Measurements from ENCODE around the gene CIPC. TPM values are rescaled to one million over a fixed set of nuclear protein-coding genes. Genes with fewer than 3 reads are reported as not detected.

Gene CIPC
- total and polyA plus RNA-seq, 9 of the 15 experiments (the other 6 are each of a cell fraction or from before 2014, with no cell fraction given), result 5.0 to 16.9 (median 10.7) TPM

DNA sequence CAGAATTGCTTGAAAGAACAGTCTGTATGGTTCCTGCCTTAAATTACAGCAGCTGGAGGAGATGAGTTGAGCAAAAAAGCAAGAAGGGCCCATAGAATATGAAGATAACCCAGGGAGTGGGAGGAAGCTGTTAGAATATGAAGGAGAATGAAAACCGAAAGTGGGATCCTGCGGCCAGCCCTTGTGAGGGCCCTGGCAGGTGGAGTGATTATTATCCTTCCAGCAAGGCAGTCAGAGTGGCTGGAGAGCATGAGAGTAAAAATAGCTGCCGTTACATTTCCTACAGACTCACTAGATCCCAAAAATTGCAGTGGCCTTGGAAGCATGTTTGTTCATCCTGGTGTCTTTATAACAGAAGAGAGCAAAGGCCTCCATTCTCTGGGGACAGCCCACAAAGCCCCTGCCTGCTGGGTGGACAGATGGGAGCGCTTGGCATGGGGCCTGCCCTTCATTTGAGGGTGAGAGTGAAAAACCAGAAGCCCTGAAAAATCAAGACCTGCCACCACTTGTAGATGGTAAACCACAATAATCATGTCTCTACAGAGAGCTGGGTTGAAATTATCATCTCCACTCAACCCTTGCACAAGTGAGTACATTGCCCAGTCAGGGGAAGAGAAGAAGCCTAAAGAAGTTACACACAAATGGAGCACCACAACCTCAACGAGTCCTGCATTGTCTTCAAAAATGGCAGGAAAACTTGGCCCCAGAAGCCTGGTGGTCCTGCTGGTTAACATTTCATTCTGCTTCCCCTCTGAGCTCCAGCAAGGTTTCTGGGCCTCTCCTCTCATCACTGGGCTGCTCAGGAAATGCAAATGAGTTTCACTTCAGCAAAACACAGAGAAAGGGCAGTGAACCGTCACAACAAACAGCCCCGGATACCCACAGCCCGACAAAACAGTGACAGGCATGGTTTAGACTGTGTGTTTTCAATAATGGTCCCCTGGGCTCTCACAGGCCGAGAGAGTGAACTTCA, 23.0 kb downstream of the CIPC start:
- H3K9me3 ChIP-seq (replicated peaks; ENCODE audit: control insufficient read depth, insufficient read depth, low read depth, low read length), result no peaks in the 10 kb centered on the region
- TF ChIP-seq, protein P1, sequence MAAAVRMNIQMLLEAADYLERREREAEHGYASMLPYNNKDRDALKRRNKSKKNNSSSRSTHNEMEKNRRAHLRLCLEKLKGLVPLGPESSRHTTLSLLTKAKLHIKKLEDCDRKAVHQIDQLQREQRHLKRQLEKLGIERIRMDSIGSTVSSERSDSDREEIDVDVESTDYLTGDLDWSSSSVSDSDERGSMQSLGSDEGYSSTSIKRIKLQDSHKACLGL (CRISPR knock-in tag; IDR thresholded peaks at IDR 0.05; ENCODE audit: borderline replicate concordance, poor library complexity, severe bottlenecking), result no peak
- TF ChIP-seq STAT5B (CRISPR knock-in tag; IDR thresholded peaks at IDR 0.05) (no peak), ZBTB7A (IDR thresholded peaks at IDR 0.05; ENCODE audit: borderline replicate concordance, control insufficient read depth, low read depth, low read length) (no peak), HMG20A (CRISPR knock-in tag; conservative IDR thresholded peaks at IDR 0.05) (no peak)
- TF ChIP-seq, protein P2, sequence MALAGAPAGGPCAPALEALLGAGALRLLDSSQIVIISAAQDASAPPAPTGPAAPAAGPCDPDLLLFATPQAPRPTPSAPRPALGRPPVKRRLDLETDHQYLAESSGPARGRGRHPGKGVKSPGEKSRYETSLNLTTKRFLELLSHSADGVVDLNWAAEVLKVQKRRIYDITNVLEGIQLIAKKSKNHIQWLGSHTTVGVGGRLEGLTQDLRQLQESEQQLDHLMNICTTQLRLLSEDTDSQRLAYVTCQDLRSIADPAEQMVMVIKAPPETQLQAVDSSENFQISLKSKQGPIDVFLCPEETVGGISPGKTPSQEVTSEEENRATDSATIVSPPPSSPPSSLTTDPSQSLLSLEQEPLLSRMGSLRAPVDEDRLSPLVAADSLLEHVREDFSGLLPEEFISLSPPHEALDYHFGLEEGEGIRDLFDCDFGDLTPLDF (CRISPR knock-in tag; IDR thresholded peaks at IDR 0.05), result no peak
- H3K27me3 ChIP-seq (ENCODE audit: control insufficient read depth in 2 of 2, insufficient read depth in 2 of 2, low read length in 2 of 2), result peaks cover 0 to 6% of the 10 kb centered on the region in 2 experiments; a peak in 1 of 5 replicates
- no peak overlapping the region for H2AFZ ChIP-seq (ENCODE audit: low read depth, low read length)
- H3K4me1 ChIP-seq (replicated peaks in 1 of 2; ENCODE audit: control insufficient read depth in 2 of 2, insufficient read depth in 2 of 2, low read length in 2 of 2), result peaks cover 0 to 22% of the 10 kb centered on the region in 2 experiments; a peak in 4 of 5 replicates
- ChIA-PET POLR2A (interaction anchor here (0.8 kb wide), 1 partner anchor 248 kb away, joined by 3 read pairs; no protein-coding TSS in a partner anchor), CTCF (ENCODE audit: low intra/inter-chr PET ratio) (no interaction called here)
- intact Hi-C loops (cut with micrococcal nuclease) (no loop called here), in situ Hi-C loops (cut with MboI) (no loop called here)
- H4K20me1 ChIP-seq (replicated peaks; ENCODE audit: control insufficient read depth, insufficient read depth, low read length), result no peaks in the 10 kb centered on the region
- WGBS (ENCODE audit: insufficient coverage, low coverage, missing lambda C conversion rate), result 71% methylated on average over 6 of the region's 9 CpGs
- no peak for FAIRE-seq
- no peak overlapping the region for H3K4me3 ChIP-seq
- H3K4me2 ChIP-seq (ENCODE audit: insufficient read depth, low read length), result no peak overlapping the region
- no peak overlapping the region for H3K9ac ChIP-seq (ENCODE audit: insufficient read depth in 1 of 2, low read depth in 2 of 2, low read length in 2 of 2)
- no peaks in the 10 kb centered on the region for H3K79me2 ChIP-seq (ENCODE audit: control insufficient read depth, insufficient read depth, low read length)
- no TSS peak for BruUV-seq (replicated peaks)
- H3K27ac ChIP-seq (ENCODE audit: extremely low read depth, low read depth, low read length), result no peak overlapping the region
- H3K9me1 ChIP-seq (ENCODE audit: control insufficient read depth, insufficient read depth, low read length), result no peaks in the 10 kb centered on the region
- DNase-seq (ENCODE audit: extremely low read depth in 1 of 4, low spot score in 3 of 4), result no peak
- peaks cover 10% of the 10 kb centered on the region; the same call in 1 of the 3 replicates for H3K36me3 ChIP-seq (ENCODE audit: control insufficient read depth, insufficient read depth, low read length)
- ATAC-seq, result no peak
